Liver (tissue), 9 donors: ENCODE data around the gene TMEM131. TPM values are rescaled to one million over a fixed set of nuclear protein-coding genes. Genes with fewer than 3 reads are reported as not detected.

ENCODE experiments used
- DNase-seq: peaks from one replicate; pipeline ENCODE4 v3.0.0-alpha.2; 2017; ENCODE audit warnings: low spot score
- H3K27ac ChIP-seq, 2 donors: one replicate each; pipeline ENCODE4 v1.7.0; 2013; ENCODE audit warnings: inconsistent platforms in 2 of 2, low read length in 2 of 2, control low read depth in 1 of 2, low read depth in 1 of 2, mild to moderate bottlenecking in 1 of 2
- H3K27me3 ChIP-seq, 4 donors: one replicate each; pipeline versions ENCODE4 v1.6.1 to v1.7.0; 2013; ENCODE audit warnings: low read length in 3 of 4, inconsistent platforms in 1 of 4, mild to moderate bottlenecking in 1 of 4, moderate library complexity in 1 of 4; ENCODE audit not compliant: control insufficient read depth in 4 of 4, insufficient read depth in 4 of 4
- H3K36me3 ChIP-seq, 4 donors: one replicate each; pipeline versions ENCODE4 v1.6.1 to v1.7.0; 2013; ENCODE audit warnings: low read length in 3 of 4, mild to moderate bottlenecking in 3 of 4, low read depth in 1 of 4, moderate library complexity in 1 of 4; ENCODE audit not compliant: control insufficient read depth in 4 of 4, insufficient read depth in 3 of 4
- H3K4me1 ChIP-seq, 4 donors: one replicate each; pipeline versions ENCODE4 v1.6.1 to v1.7.0; 2013; ENCODE audit warnings: low read length in 3 of 4, mild to moderate bottlenecking in 3 of 4, moderate library complexity in 1 of 4; ENCODE audit not compliant: control insufficient read depth in 4 of 4, insufficient read depth in 4 of 4
- H3K4me3 ChIP-seq, 3 donors: one replicate each; pipeline versions ENCODE4 v1.6.1 to v1.7.0; 2013; ENCODE audit warnings: low read length in 3 of 3, control low read depth in 1 of 3, low read depth in 1 of 3, mild to moderate bottlenecking in 1 of 3
- H3K9ac ChIP-seq, 2 donors: one replicate each; pipeline ENCODE4 v1.7.0; 2013; ENCODE audit warnings: low read length in 2 of 2, mild to moderate bottlenecking in 2 of 2, moderate library complexity in 2 of 2, control low read depth in 1 of 2, low read depth in 1 of 2
- H3K9me3 ChIP-seq, 4 donors: one replicate each; pipeline versions ENCODE4 v1.6.1 to v1.7.0; 2013; ENCODE audit warnings: low read length in 3 of 4; ENCODE audit not compliant: control insufficient read depth in 4 of 4
- CTCF ChIP-seq: fragments of 150-350 bp; IDR thresholded peaks from 2 replicates; pipeline ENCODE4 v1.5.1; 2017; ENCODE audit warnings: improper control_type of control experiment, low read depth, low read length; ENCODE audit not compliant: missing input control
- EGR1 ChIP-seq, 2 donors: IDR thresholded peaks; 2 replicates each; pipeline ENCODE4 v1.6.1; 2016 to 2018; ENCODE audit warnings: antibody characterized with exemption in 2 of 2, low read depth in 2 of 2
- FOXA1 ChIP-seq: IDR thresholded peaks from 2 replicates; pipeline ENCODE4 v1.6.1; 2016; ENCODE audit warnings: antibody characterized with exemption
- FOXA2 ChIP-seq: IDR thresholded peaks from 2 replicates; pipeline ENCODE4 v1.6.1; 2016; ENCODE audit warnings: antibody characterized with exemption
- GABPA ChIP-seq, 2 donors: IDR thresholded peaks in 1 of 2; conservative IDR thresholded peaks in 1 of 2; 2 replicates each; pipeline ENCODE4 v1.6.1; 2016; ENCODE audit warnings: antibody characterized with exemption in 2 of 2, mild to moderate bottlenecking in 1 of 2, moderate library complexity in 1 of 2
- HNF4A ChIP-seq, 2 donors: conservative IDR thresholded peaks; 2 replicates each; pipeline ENCODE4 v1.6.1; 2016; ENCODE audit warnings: antibody characterized with exemption in 2 of 2, mild to moderate bottlenecking in 2 of 2
- HNF4G ChIP-seq: IDR thresholded peaks from 2 replicates; pipeline ENCODE4 v1.6.1; 2016; ENCODE audit warnings: antibody characterized with exemption
- JUND ChIP-seq, 2 donors: IDR thresholded peaks; 2 replicates each; pipeline ENCODE4 v1.6.1; 2016; ENCODE audit warnings: antibody characterized with exemption in 2 of 2
- MAX ChIP-seq: IDR thresholded peaks from 2 replicates; pipeline ENCODE4 v1.6.1; 2016; ENCODE audit warnings: antibody characterized with exemption
- NR2F2 ChIP-seq: IDR thresholded peaks from 2 replicates; pipeline ENCODE4 v1.6.1; 2016; ENCODE audit warnings: antibody characterized with exemption
- RAD21 ChIP-seq, 2 donors: IDR thresholded peaks; 2 replicates each; pipeline ENCODE4 v1.6.1; 2016; ENCODE audit warnings: antibody characterized with exemption in 2 of 2, mild to moderate bottlenecking in 2 of 2
- SP1 ChIP-seq: IDR thresholded peaks from 2 replicates; pipeline ENCODE4 v1.6.1; 2018; ENCODE audit warnings: antibody characterized with exemption, mild to moderate bottlenecking
- YY1 ChIP-seq: IDR thresholded peaks from 2 replicates; pipeline ENCODE4 v1.6.1; 2016; ENCODE audit warnings: antibody characterized with exemption, mild to moderate bottlenecking
- WGBS: extraction: QIAGEN DNeasy Blood & Tissue Kit; methylation state at CpG from one replicate; pipeline ENCODE4 v1.1.7; 2013; 5-methylcytosine and 5-hydroxymethylcytosine counted together
- polyA plus RNA-seq, 2 donors: library from polyadenylated mRNA; stranded (reverse) in 1 of 2; unstranded in 1 of 2; fragments of 200-250 nt in 1 of 2; fragments of >200 nt in 1 of 2; fragmentation: Nextera tagmentation in 1 of 2; extraction: Ambion mirVana in 1 of 2; gene quantifications; one replicate each; pipeline versions ENCODE4 v1.2.1 to v1.2.3, GENCODE V29; 2013 to 2015
- total RNA-seq, 2 donors: library from RNA; depleted of rRNA; stranded (reverse); fragments of >200 nt; gene quantifications; one replicate each; pipeline ENCODE4 v1.2.3, GENCODE V29; 2014
- TF ChIP-seq, protein P1 (sequence below): IDR thresholded peaks from 2 replicates; pipeline ENCODE4 v1.6.1; 2016; ENCODE audit warnings: antibody characterized with exemption, mild to moderate bottlenecking
- TF ChIP-seq, protein P2 (sequence below): IDR thresholded peaks from 2 replicates; pipeline ENCODE4 v1.6.1; 2016; ENCODE audit warnings: antibody characterized with exemption
- TF ChIP-seq, protein P3 (sequence below): IDR thresholded peaks from 2 replicates; pipeline ENCODE4 v1.6.1; 2016; ENCODE audit warnings: antibody characterized with exemption
- donor health status: healthy.
- donor health status: healthy.
- donor health status: healthy.
- donor health status: healthy.
- donor health status: healthy.

TMEM131 gene
- total and polyA plus RNA-seq, 4 donors = 6.1 to 22.8 (median 11.2) TPM

DNA sequence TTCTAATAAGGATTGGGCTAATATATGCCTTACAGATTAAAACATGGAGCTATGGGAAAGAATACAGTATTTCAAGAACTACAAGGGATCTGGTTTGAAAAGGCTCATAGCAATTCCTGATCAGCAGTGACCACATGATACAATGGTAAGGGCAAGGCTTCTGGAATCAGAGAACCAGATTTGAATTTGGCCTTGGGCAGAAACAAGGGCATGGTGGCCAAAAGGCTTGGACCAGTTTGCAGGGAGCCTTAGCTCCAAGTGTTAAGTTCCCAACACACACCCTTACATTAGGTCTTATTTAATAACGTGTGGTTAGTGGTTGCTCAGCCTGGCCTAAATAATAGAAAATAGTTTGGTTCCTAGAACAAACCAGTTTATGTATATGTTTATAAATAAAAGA, 194.7 kb downstream of the TMEM131 start:
- H3K9me3 ChIP-seq = no peaks in the 10 kb centered on the region
- H3K27ac ChIP-seq = no peak overlapping the region
- whole genome bisulfite sequencing = 93% methylated on average over 1 of the region's 1 CpG
- H3K36me3 ChIP-seq = peaks cover 6 to 52% (median 20%) of the 10 kb centered on the region in 4 donors
- TF ChIP-seq HNF4G (no peak), HNF4A (conservative IDR thresholded peaks at IDR 0.05) (no peak), YY1 (no peak), RAD21 (IDR thresholded peaks at IDR 0.05) (no peak), EGR1 (IDR thresholded peaks at IDR 0.05; ENCODE audit: low read depth in 2 of 2) (no peak), NR2F2 (no peak), FOXA2 (no peak), SP1 (no peak), GABPA (IDR thresholded peaks at IDR 0.05 in 1 of 2, conservative IDR thresholded peaks at IDR 0.05 in 1 of 2) (no peak), MAX (no peak), FOXA1 (no peak)
- TF ChIP-seq, protein P1, sequence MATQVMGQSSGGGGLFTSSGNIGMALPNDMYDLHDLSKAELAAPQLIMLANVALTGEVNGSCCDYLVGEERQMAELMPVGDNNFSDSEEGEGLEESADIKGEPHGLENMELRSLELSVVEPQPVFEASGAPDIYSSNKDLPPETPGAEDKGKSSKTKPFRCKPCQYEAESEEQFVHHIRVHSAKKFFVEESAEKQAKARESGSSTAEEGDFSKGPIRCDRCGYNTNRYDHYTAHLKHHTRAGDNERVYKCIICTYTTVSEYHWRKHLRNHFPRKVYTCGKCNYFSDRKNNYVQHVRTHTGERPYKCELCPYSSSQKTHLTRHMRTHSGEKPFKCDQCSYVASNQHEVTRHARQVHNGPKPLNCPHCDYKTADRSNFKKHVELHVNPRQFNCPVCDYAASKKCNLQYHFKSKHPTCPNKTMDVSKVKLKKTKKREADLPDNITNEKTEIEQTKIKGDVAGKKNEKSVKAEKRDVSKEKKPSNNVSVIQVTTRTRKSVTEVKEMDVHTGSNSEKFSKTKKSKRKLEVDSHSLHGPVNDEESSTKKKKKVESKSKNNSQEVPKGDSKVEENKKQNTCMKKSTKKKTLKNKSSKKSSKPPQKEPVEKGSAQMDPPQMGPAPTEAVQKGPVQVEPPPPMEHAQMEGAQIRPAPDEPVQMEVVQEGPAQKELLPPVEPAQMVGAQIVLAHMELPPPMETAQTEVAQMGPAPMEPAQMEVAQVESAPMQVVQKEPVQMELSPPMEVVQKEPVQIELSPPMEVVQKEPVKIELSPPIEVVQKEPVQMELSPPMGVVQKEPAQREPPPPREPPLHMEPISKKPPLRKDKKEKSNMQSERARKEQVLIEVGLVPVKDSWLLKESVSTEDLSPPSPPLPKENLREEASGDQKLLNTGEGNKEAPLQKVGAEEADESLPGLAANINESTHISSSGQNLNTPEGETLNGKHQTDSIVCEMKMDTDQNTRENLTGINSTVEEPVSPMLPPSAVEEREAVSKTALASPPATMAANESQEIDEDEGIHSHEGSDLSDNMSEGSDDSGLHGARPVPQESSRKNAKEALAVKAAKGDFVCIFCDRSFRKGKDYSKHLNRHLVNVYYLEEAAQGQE = no peak
- TF ChIP-seq, protein P2, sequence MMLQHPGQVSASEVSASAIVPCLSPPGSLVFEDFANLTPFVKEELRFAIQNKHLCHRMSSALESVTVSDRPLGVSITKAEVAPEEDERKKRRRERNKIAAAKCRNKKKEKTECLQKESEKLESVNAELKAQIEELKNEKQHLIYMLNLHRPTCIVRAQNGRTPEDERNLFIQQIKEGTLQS = no peak
- no peaks in the 10 kb centered on the region for H3K27me3 ChIP-seq
- no peak overlapping the region for H3K9ac ChIP-seq
- H3K4me3 ChIP-seq = no peak overlapping the region
- DNase-seq = no peak
- no peaks in the 10 kb centered on the region for H3K4me1 ChIP-seq

DNA sequence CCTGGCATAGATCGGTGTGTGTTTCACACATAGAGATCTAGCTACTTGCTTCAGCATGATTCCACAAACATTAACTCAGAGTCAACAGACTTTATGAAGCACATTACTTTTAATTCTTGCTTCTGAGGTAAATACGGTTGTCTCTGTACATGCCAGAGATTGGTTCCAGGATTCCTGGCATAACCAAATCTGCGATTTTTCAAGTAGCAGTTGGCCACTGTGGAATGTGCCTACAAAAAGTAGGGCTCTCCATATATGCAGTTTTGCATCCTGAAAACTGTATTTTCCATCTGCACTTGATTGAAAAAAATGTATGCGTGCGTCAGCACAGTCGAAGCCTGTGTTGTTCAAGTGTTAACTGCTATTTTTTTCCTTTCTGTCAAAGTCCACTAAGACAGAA, 197.3 kb downstream of the TMEM131 start:
- Histone ChIP-seq H3K27ac (no peak overlapping the region), H3K4me1 (no peaks in the 10 kb centered on the region), H3K9ac (no peak overlapping the region), H3K36me3 (peaks cover 3 to 47% (median 18%) of the 10 kb centered on the region in 4 donors), H3K27me3 (no peaks in the 10 kb centered on the region), H3K9me3 (no peaks in the 10 kb centered on the region), H3K4me3 (no peak overlapping the region)
- WGBS = 98% methylated on average over 6 of the region's 6 CpGs
- TF ChIP-seq GABPA (IDR thresholded peaks at IDR 0.05 in 1 of 2, conservative IDR thresholded peaks at IDR 0.05 in 1 of 2) (no peak), RAD21 (IDR thresholded peaks at IDR 0.05) (no peak), NR2F2 (no peak), HNF4A (conservative IDR thresholded peaks at IDR 0.05) (no peak), SP1 (no peak), MAX (no peak), JUND (IDR thresholded peaks at IDR 0.05) (no peak), YY1 (no peak), CTCF (no peak), EGR1 (IDR thresholded peaks at IDR 0.05; ENCODE audit: low read depth in 2 of 2) (no peak)
- TF ChIP-seq, protein P3, sequence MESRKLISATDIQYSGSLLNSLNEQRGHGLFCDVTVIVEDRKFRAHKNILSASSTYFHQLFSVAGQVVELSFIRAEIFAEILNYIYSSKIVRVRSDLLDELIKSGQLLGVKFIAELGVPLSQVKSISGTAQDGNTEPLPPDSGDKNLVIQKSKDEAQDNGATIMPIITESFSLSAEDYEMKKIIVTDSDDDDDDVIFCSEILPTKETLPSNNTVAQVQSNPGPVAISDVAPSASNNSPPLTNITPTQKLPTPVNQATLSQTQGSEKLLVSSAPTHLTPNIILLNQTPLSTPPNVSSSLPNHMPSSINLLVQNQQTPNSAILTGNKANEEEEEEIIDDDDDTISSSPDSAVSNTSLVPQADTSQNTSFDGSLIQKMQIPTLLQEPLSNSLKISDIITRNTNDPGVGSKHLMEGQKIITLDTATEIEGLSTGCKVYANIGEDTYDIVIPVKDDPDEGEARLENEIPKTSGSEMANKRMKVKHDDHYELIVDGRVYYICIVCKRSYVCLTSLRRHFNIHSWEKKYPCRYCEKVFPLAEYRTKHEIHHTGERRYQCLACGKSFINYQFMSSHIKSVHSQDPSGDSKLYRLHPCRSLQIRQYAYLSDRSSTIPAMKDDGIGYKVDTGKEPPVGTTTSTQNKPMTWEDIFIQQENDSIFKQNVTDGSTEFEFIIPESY = no peak
- TF ChIP-seq, protein P1 = no peak
- no peak for DNase-seq
